Keratinocyte (primary cell): ENCODE data around the gene AUH. TPM values are rescaled to one million over a fixed set of nuclear protein-coding genes. Genes with fewer than 3 reads are reported as not detected.

Source experiments
- DNase-seq: peaks from one replicate; pipeline ENCODE4 v3.0.0-alpha.2; 2011; ENCODE audit warnings: low read depth, missing footprints, low spot score
- FAIRE-seq: peaks from 2 replicates; lab custom pipeline; 2011; peaks lifted over from hg19 to GRCh38; lab: Jason Lieb, UNC
- H2AFZ ChIP-seq: 2 replicates; pipeline ENCODE4 v1.6.0; 2012; ENCODE audit warnings: low read length, control low read depth, inconsistent platforms; ENCODE audit not compliant: control insufficient read depth
- H3K27ac ChIP-seq: 2 replicates; pipeline ENCODE4 v1.5.1; 2011; ENCODE audit warnings: low read length; ENCODE audit not compliant: control insufficient read depth, insufficient read depth
- H3K27me3 ChIP-seq: 3 replicates; pipeline ENCODE4 v1.6.0; 2011; ENCODE audit warnings: low read length; ENCODE audit not compliant: control insufficient read depth, insufficient read depth; ENCODE audit errors: extremely low read depth
- H3K36me3 ChIP-seq, 2 experiments: 2 replicates in 1 of 2; 3 replicates in 1 of 2; pipeline ENCODE4 v1.5.1; 2011; ENCODE audit warnings: low read length in 2 of 2, mild to moderate bottlenecking in 1 of 2; ENCODE audit not compliant: control insufficient read depth in 2 of 2, insufficient read depth in 2 of 2; ENCODE audit errors: extremely low read depth in 1 of 2
- H3K4me1 ChIP-seq: 3 replicates; pipeline ENCODE4 v1.5.1; 2011; ENCODE audit warnings: low read length; ENCODE audit not compliant: control insufficient read depth, insufficient read depth; ENCODE audit errors: extremely low read depth
- H3K4me2 ChIP-seq: 3 replicates; pipeline ENCODE4 v1.6.0; 2011; ENCODE audit warnings: low read depth, low read length; ENCODE audit not compliant: control insufficient read depth, insufficient read depth; ENCODE audit errors: extremely low read depth
- H3K4me3 ChIP-seq, 3 experiments: fragments of 200-600 bp in 1 of 3; sonication (generic) in 1 of 3; 2 replicates in 2 of 3; 3 replicates in 1 of 3; pipeline ENCODE4 v1.5.1; 2011 to 2016; ENCODE audit warnings: low read length in 3 of 3, mild to moderate bottlenecking in 3 of 3, control low read depth in 2 of 3, inconsistent platforms in 1 of 3, low read depth in 1 of 3, mixed read lengths in 1 of 3, mixed run types in 1 of 3, moderate library complexity in 1 of 3; ENCODE audit not compliant: control insufficient read depth in 2 of 3, insufficient read depth in 2 of 3; ENCODE audit errors: extremely low read depth in 1 of 3
- H3K79me2 ChIP-seq: 2 replicates; pipeline ENCODE4 v1.6.0; 2012; ENCODE audit warnings: low read length; ENCODE audit not compliant: control insufficient read depth, insufficient read depth
- H3K9ac ChIP-seq: 3 replicates; pipeline ENCODE4 v1.6.0; 2011; ENCODE audit warnings: low read length; ENCODE audit not compliant: control insufficient read depth, insufficient read depth; ENCODE audit errors: extremely low read depth
- H3K9me1 ChIP-seq: 3 replicates; pipeline ENCODE4 v1.6.0; 2011; ENCODE audit warnings: low read length; ENCODE audit not compliant: control insufficient read depth, insufficient read depth; ENCODE audit errors: extremely low read depth
- H3K9me3 ChIP-seq: 2 replicates; pipeline ENCODE4 v1.5.1; 2012; ENCODE audit warnings: low read depth, low read length; ENCODE audit not compliant: control insufficient read depth
- H4K20me1 ChIP-seq: 3 replicates; pipeline ENCODE4 v1.6.0; 2011; ENCODE audit warnings: low read length; ENCODE audit not compliant: control insufficient read depth, insufficient read depth; ENCODE audit errors: extremely low read depth
- CTCF ChIP-seq, 3 experiments: IDR thresholded peaks in 1 of 3; conservative IDR thresholded peaks in 1 of 3; optimal IDR thresholded peaks in 1 of 3; 2 replicates in 2 of 3; 3 replicates in 1 of 3; pipeline versions ENCODE3 to v1.5.1; 2011; ENCODE audit warnings: low read length in 3 of 3, mild to moderate bottlenecking in 3 of 3, moderate library complexity in 2 of 3, control low read depth in 1 of 3, inconsistent platforms in 1 of 3; ENCODE audit not compliant: insufficient read depth in 2 of 3; ENCODE audit errors: extremely low read depth in 1 of 3
- EZH2 ChIP-seq: IDR thresholded peaks from one replicate; pipeline ENCODE4 v1.6.1; 2012; ENCODE audit warnings: inconsistent platforms, mild to moderate bottlenecking, low read length, moderate library complexity
- dilution Hi-C: fragments of 300-500 bp; cut with MboI; formaldehyde crosslinking; loops from one replicate; pipeline ENCODE4 v1.7.0; 2020; ENCODE audit warnings: low sequenced_read_pairs; ENCODE audit not compliant: extremely low pct_ligation_motif_present
- polyA plus RNA-seq, 5 experiments: library from polyadenylated mRNA; depleted of rRNA in 3 of 5; stranded (reverse) in 3 of 5; stranded (forward) in 1 of 5; unstranded in 1 of 5; fragments of >200 nt; gene quantifications; 1 replicate in 1 of 5; 2 replicates in 3 of 5; 3 replicates in 1 of 5; pipeline versions ENCODE4 v1.2.1 to v1.2.3, GENCODE V29; 2011 to 2012; ENCODE audit warnings: missing spikeins in 2 of 5, low read depth in 1 of 5, low replicate concordance in 1 of 5

The AUH gene
- polyA plus RNA-seq, 1 donor (not counting 4 experiments of a cell fraction or from before 2014, with no cell fraction given): 5.5 TPM

- Histone ChIP-seq H3K36me3 (peaks cover 0 to 6% of the 10 kb centered on the region in 2 experiments), H3K4me3 (no peak overlapping the region), H3K79me2 (peaks cover 16% of the 10 kb centered on the region), H3K9me3 (no peaks in the 10 kb centered on the region), H3K9me1 (no peaks in the 10 kb centered on the region), H3K4me1 (peaks cover 18% of the 10 kb centered on the region), H3K27me3 (no peaks in the 10 kb centered on the region), H3K27ac (no peak overlapping the region), H2AFZ (no peak overlapping the region), H3K9ac (no peak overlapping the region), H4K20me1 (no peaks in the 10 kb centered on the region), H3K4me2 (no peak overlapping the region)
- FAIRE-seq: no peak
- no peak for DNase-seq
- TF ChIP-seq EZH2 (no peak), CTCF (optimal IDR thresholded peaks at IDR 0.05 in 1 of 3, IDR thresholded peaks at IDR 0.05 in 1 of 3, conservative IDR thresholded peaks at IDR 0.05 in 1 of 3; ENCODE audit: extremely low read depth in 1 of 3, insufficient read depth in 2 of 3, low read length in 3 of 3) (no peak)
- dilution Hi-C loops: no loop called here
Observed at GRCh38 chr9:91359083-91359482, 2.6 kb downstream of the AUH start.

GRCh38 chr9:91354881-91355280, 6.8 kb downstream of the AUH start:
- dilution Hi-C loops: no loop called here
- Histone ChIP-seq H3K27me3 (no peaks in the 10 kb centered on the region), H4K20me1 (no peaks in the 10 kb centered on the region), H3K4me2 (no peak overlapping the region), H3K27ac (no peak overlapping the region), H3K4me3 (no peak overlapping the region), H2AFZ (no peak overlapping the region), H3K9ac (no peak overlapping the region), H3K79me2 (peaks cover 3% of the 10 kb centered on the region), H3K9me1 (no peaks in the 10 kb centered on the region), H3K9me3 (no peaks in the 10 kb centered on the region), H3K36me3 (peaks cover 0 to 6% of the 10 kb centered on the region in 2 experiments), H3K4me1 (peaks cover 3% of the 10 kb centered on the region)
- TF ChIP-seq CTCF (optimal IDR thresholded peaks at IDR 0.05 in 1 of 3, IDR thresholded peaks at IDR 0.05 in 1 of 3, conservative IDR thresholded peaks at IDR 0.05 in 1 of 3; ENCODE audit: extremely low read depth in 1 of 3, insufficient read depth in 2 of 3, low read length in 3 of 3) (no peak), EZH2 (no peak)
- FAIRE-seq (no peak), DNase-seq (no peak)
